AG09319 (cell line): ENCODE measurements around the gene EXPH5.

ENCODE experiments used
- DNase-seq: peaks from one replicate; pipeline ENCODE4 v3.0.0-alpha.2; 2010; ENCODE audit warnings: low read depth; ENCODE audit errors: extremely low read depth
- TF ChIP-seq, protein P1 (sequence below): IDR thresholded peaks from 2 replicates; pipeline ENCODE4 v1.5.1; 2011; ENCODE audit warnings: low read depth, mild to moderate bottlenecking, inconsistent platforms, low read length, moderate library complexity

EXPH5 gene

DNA sequence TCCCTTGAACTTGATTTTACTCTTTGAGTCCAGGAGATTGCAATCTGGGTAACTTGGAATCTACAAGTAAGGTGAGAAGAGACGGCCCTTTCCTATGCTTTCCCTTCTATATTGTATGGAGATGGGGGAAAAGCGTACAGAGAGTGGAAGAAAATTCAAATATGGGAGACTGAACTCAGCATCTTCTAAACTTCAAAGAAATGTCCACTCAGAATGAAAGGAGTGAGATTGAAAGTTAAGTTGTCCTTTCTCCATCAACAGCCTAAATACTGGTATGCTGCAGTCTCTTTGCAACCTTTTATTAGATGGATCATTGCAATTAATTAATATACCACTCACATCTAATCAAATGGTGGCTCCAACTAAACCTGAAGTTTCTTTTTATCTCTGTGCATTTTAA lies 6.4 kb upstream of the EXPH5 start:
- no peak for DNase-seq
- TF ChIP-seq, protein P1, sequence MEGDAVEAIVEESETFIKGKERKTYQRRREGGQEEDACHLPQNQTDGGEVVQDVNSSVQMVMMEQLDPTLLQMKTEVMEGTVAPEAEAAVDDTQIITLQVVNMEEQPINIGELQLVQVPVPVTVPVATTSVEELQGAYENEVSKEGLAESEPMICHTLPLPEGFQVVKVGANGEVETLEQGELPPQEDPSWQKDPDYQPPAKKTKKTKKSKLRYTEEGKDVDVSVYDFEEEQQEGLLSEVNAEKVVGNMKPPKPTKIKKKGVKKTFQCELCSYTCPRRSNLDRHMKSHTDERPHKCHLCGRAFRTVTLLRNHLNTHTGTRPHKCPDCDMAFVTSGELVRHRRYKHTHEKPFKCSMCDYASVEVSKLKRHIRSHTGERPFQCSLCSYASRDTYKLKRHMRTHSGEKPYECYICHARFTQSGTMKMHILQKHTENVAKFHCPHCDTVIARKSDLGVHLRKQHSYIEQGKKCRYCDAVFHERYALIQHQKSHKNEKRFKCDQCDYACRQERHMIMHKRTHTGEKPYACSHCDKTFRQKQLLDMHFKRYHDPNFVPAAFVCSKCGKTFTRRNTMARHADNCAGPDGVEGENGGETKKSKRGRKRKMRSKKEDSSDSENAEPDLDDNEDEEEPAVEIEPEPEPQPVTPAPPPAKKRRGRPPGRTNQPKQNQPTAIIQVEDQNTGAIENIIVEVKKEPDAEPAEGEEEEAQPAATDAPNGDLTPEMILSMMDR = no peak

DNA sequence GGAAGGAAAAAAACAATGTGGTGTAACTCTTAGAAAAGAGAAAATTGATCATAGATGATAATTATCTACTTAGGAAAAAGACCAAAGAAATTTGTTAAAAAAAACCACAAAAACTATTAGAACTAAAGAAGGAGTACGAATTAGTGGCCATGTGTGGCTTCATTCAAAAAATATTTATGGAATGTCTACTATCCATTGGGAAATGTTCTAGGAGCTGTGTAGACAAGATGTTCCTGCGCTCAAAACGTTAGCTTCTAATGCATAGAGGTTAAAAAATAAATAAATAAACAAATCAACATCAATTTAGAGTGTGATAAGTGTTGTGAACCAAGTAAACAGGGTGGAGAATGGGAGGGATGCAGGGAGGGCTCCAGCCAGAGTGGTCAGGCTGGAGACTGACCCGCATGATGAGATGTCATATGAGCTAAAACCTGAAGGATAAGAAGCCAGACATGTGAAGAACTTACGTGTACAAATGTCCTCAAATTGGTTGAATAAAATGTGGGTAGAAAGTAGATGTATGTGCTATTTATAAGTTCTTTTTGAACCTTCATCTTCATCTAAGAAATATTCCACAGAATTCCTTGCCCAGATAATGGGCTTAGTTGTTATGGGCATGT lies 4.3 kb upstream of the EXPH5 start:
- TF ChIP-seq, protein P1 = no peak
- no peak for DNase-seq

DNA sequence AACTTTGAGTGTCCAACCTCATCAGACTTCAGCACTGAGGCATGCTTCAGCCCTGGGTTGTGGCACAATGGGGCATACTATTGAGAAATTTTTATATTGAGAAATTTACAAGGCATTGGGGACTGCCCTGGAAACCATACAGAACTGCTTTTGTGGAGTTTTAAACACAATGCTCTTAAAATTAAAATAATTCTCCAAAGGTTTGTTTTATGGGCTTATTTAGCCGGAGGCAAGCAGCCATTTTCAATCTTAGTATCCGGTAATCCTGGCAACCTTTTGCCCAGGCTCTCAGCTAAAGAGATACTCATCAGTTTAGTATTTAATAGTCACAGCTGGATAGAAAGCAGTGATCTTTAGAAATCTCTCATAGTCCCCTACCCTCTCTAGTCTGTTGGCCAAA lies 3.1 kb upstream of the EXPH5 start:
- DNase-seq = no peak

DNA sequence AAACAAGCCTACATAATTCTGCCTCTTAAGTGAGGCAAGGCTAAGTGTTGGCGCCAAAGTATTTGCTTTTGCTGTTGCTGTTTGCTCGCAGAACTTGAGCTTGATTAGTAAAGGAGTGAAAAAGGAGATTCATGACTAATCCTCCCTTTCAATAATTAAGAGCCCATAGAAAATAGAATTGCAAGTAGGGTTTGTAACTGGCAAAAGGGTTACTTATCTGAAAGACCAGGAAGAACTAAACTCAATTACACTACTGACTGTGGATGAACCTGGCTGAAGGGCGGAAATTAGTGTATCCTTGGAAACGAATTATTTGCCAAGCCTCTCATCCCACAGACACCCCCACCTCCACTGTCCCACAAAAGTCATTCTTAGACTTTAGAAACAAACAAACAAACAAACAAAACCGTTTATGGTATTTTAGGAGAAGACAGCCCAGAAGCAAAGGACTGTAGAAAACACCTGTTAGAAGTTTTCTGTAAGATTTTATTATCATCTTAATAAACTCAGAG lies 411 bp upstream of the EXPH5 start:
- DNase-seq = no peak
- TF ChIP-seq, protein P1 = no peak

More for the DNA sequence above, 3.1 kb upstream of the EXPH5 start:
- TF ChIP-seq, protein P1 = no peak

DNA sequence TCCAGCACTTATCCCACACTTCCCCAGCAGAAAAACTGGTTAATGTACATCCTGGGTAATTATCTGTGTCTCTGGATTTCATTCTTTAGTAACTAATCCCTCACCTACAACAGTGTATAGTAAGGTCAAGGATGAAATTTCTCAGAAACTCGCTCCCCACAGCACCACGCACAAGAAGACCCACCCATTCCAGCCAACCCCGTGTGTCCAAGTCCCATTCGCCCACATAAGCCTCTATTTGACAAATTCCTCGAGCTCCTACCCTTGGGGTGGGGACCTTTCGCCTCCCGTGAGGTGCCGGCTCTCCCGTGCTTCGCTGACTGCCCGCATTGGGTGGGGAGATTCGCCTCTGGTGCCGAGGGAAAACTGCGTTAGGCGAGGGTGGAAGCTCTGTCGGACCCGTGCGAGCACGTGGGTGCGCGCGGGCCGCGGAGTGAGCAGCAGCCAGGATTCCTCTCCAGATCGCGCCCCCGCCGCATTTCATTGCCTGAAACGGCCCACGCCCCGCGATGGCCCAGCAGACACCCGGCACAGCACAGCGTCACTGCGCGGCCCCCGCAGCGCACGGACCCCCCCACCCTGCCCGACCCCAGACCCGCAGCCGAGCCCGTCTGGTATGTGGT lies 866 bp downstream of the EXPH5 start:
- DNase-seq = no peak

DNA sequence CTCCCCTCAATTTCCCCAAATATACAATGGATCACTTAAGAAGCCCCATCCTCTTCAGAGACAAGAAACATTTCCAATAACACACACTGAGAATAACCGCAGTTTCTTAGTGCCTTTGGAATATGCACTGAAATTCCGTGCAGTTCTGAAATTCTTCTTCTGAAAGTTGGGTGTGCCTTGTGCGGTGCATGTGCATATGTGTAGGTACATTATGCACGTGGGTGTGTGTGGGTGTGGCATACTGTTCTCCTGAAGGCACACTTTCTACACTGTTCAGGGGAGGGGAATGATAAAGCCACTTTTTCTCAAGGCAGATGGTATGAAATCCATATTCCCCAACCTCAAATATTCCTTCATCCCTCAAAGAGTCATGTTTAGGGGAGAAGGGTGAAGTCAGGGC lies 1.7 kb downstream of the EXPH5 start:
- DNase-seq = no peak
- TF ChIP-seq, protein P1 = no peak

More for the DNA sequence above, 866 bp downstream of the EXPH5 start:
- TF ChIP-seq, protein P1 = no peak

DNA sequence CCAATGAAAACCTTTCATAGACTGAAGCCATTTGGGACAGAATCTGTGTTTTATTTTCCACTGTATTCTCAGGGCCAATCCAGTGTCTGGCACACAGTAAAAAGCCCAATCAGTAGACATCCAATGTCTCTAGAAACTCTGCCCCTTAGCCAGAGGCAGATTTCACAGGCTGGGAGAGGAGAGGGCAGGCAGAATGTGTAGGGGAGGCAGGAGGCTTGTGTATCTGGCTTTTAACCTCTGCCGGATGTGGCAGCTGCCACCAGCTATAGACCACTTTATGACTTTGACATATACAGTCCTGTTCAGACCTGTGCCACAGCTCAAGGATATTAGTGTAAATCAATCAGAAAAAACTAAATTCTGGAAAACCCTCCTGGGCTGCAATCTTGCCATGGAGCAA lies 4.4 kb downstream of the EXPH5 start:
- TF ChIP-seq, protein P1 = no peak
- DNase-seq = no peak
